ENCODE data around the gene TMEM80. TPM values are rescaled to one million over a fixed set of nuclear protein-coding genes. Genes with fewer than 3 reads are reported as not detected.

TMEM80 gene
- total and polyA plus RNA-seq, 10 of the 15 experiments (the other 5 are each of a cell fraction or from before 2014, with no cell fraction given) = 6.7 to 30.9 (median 20.7) TPM

GRCh38 chr11:720642-721246 is 25.1 kb downstream of the TMEM80 start (continued):
- TF ChIP-seq, protein P1, sequence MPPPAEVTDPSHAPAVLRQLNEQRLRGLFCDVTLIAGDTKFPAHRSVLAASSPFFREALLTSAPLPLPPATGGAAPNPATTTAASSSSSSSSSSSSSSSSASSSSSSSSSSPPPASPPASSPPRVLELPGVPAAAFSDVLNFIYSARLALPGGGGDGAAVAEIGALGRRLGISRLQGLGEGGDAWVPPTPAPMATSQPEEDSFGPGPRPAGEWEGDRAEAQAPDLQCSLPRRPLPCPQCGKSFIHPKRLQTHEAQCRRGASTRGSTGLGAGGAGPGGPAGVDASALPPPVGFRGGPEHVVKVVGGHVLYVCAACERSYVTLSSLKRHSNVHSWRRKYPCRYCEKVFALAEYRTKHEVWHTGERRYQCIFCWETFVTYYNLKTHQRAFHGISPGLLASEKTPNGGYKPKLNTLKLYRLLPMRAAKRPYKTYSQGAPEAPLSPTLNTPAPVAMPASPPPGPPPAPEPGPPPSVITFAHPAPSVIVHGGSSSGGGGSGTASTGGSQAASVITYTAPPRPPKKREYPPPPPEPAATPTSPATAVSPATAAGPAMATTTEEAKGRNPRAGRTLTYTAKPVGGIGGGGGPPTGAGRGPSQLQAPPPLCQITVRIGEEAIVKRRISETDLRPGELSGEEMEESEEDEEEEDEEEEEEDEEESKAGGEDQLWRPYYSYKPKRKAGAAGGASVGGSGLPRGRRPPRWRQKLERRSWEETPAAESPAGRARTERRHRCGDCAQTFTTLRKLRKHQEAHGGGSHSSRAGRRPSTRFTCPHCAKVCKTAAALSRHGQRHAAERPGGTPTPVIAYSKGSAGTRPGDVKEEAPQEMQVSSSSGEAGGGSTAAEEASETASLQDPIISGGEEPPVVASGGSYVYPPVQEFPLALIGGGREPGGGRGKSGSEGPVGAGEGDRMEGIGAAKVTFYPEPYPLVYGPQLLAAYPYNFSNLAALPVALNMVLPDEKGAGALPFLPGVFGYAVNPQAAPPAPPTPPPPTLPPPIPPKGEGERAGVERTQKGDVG (CRISPR knock-in tag; IDR thresholded peaks at IDR 0.05) = no peak
- 0 out of 2 replicates have a peak, but pooled peaks have one; percentile 12 for TF ChIP-seq IKZF1 (conservative IDR thresholded peaks at IDR 0.05)
- TF ChIP-seq POLR2A (IDR thresholded peaks at IDR 0.05; ENCODE audit: low read depth, low read length) = no peak

DNA sequence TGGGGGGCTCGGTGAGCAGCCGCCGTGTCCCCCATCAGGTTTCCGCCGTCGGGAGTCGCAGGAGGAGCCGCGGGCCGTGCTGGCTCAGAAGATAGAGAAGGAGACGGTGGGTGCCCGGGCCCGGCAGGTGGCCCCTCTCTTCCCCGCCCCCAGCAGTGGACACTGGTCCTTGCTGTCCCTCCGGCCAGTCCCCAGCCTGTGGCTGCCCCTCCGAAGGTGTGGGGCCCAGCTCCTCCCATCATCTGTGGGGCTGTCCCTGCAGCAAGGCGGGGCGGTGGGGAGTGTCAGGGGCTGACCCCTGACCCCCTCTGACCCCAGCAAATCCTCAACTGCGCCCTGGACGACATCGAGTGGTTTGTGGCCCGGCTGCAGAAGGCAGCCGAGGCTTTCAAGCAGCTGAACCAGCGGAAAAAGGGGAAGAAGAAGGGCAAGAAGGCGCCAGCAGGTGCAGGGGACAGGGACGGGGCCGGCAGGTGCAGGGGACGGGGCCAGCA is 25.7 kb downstream of the TMEM80 start:
- H2AFZ ChIP-seq (ENCODE audit: control insufficient read depth, low read depth, low read length) = 0 out of 2 replicates have a peak overlapping the region, but pooled peaks have one; percentile 23
- intact Hi-C loops (cut with micrococcal nuclease; ENCODE audit: unreplicated experiment) (loop anchor here (2.0 to 5.0 kb wide), 2 partner anchors 24 to 104 kb away; partner anchors contain the start of gene IRF7), in situ Hi-C loops (cut with MboI) (loop anchor here (10.0 kb wide), 1 partner anchor 56 kb away; no protein-coding TSS in a partner anchor)
- WGBS (ENCODE audit: insufficient coverage, insufficient replicate concordance, low lambda C conversion rate, missing lambda C conversion rate) = 10% methylated on average over 21 of the region's 28 CpGs
- H3K9ac ChIP-seq (ENCODE audit: control insufficient read depth, insufficient read depth, low read length) = no peak overlapping the region
- H3K9me3 ChIP-seq (replicated peaks; ENCODE audit: control insufficient read depth, insufficient read depth, low read length) = no peaks in the 10 kb centered on the region
- H3K4me1 ChIP-seq (ENCODE audit: control insufficient read depth, insufficient read depth, low read length) = peaks cover 12% of the 10 kb centered on the region
- BruUV-seq (replicated peaks) = no TSS peak
- H3K4me3 ChIP-seq = peak overlapping the region; percentile 57
- ATAC-seq = peak; percentile 2; the same call in 2 of the 3 replicates
- CTCF ChIA-PET = interaction anchor here (0.7 to 8.6 kb wide), 7 partner anchors 26 to 203 kb away, joined by 4 to 127 read pairs (median 17); partner anchors contain the start of genes DEAF1, LMNTD2 and TMEM80
- POLR2A ChIA-PET = interaction anchor here (0.6 to 8.2 kb wide), 8 partner anchors 14 to 193 kb away, joined by 3 to 72 read pairs (median 4); partner anchors contain the start of genes DEAF1, TALDO1 and TMEM80
- no peaks in the 10 kb centered on the region for H3K36me3 ChIP-seq (ENCODE audit: control insufficient read depth in 2 of 2, insufficient read depth in 2 of 2, low read length in 1 of 2)
- H3K4me2 ChIP-seq (ENCODE audit: control insufficient read depth, insufficient read depth) = peak overlapping the region; percentile 84
- H3K27me3 ChIP-seq (replicated peaks in 1 of 2; ENCODE audit: control insufficient read depth in 2 of 2, insufficient read depth in 2 of 2, low read length in 1 of 2) = 0 out of 4 replicates have a peak, but pooled peaks cover 0 to 3% of the 10 kb centered on the region in 2 experiments
- 0 out of 2 replicates have a peak, but pooled peaks have one; percentile 17 for TF ChIP-seq GATAD2B (conservative IDR thresholded peaks at IDR 0.05; ENCODE audit: low read depth)
- 0 out of 2 replicates have a peak, but pooled peaks have one; percentile 32 for TF ChIP-seq DPF2 (IDR thresholded peaks at IDR 0.05)
- no peak for TF ChIP-seq PAX5 (IDR thresholded peaks at IDR 0.05; ENCODE audit: borderline replicate concordance, low read depth, low read length)
- TF ChIP-seq TCF12 (IDR thresholded peaks at IDR 0.05; ENCODE audit: low read depth, low read length) = peak; percentile 76
- peak; percentile 84 for TF ChIP-seq NR2F1 (conservative IDR thresholded peaks at IDR 0.05)
- no peak for TF ChIP-seq FOXM1 (IDR thresholded peaks at IDR 0.05; ENCODE audit: low read depth, low read length)
- TF ChIP-seq NR2C1 (IDR thresholded peaks at IDR 0.05) = peak; percentile 35
- H3K27ac ChIP-seq (ENCODE audit: control insufficient read depth, insufficient read depth) = no peak overlapping the region
- no peak for DNase-seq (ENCODE audit: low read depth, low spot score)
- RAD21 ChIA-PET (ENCODE audit: unreplicated experiment) = interaction anchor here (0.8 to 6.3 kb wide), 7 partner anchors 15 to 281 kb away, joined by 3 to 112 read pairs (median 6); partner anchors contain the start of genes DEAF1, EPS8L2 and TMEM80
- no peak for FAIRE-seq
- SMC1A ChIA-PET (ENCODE audit: uncharacterized antibody, unreplicated experiment) = interaction anchor here (0.9 to 2.7 kb wide), 5 partner anchors 25 to 61 kb away, joined by 3 to 30 read pairs (median 3); partner anchors contain the start of gene TMEM80
- H3K79me2 ChIP-seq (ENCODE audit: control insufficient read depth, insufficient read depth, low read length) = no peaks in the 10 kb centered on the region
- no peaks in the 10 kb centered on the region for H4K20me1 ChIP-seq (ENCODE audit: control insufficient read depth, insufficient read depth)

Data from GM12878 (cell line).